Loucy (cell line): ENCODE measurements around the gene WNT2B.

ENCODE experiments used
- EZH2phosphoT487 ChIP-seq: fragments of 200-600 bp; IDR thresholded peaks from 2 replicates; pipeline ENCODE4 v1.6.1; 2018; ENCODE audit warnings: antibody characterized with exemption, mild to moderate bottlenecking, moderate library complexity, borderline replicate concordance
- TF ChIP-seq, protein P1 (sequence below): fragments of 200-600 bp; sonication (generic); conservative IDR thresholded peaks from 2 replicates; pipeline ENCODE4 v1.5.1; 2014; ENCODE audit warnings: mild to moderate bottlenecking, antibody characterized with exemption, low read length

DNA sequence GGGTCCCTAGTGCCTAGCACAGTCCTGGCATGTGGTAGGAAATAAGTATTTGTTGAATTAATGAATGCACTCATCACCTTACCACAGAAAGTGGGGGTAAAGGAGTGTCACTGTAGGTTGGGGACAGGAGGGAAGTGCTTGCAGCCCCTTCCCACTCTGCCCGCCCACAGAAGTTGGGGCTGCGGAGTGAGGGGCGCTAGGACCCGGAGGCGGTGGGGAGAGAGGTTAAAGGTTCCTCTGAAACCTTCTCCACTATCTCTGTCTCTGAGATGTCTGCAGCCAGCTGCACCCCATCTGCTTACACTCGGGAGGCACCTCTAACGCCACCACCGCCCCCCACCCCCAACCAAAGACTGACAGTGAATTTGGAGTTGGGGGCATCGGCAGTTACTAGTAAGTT, 1.4 kb upstream of the WNT2B start:
- no peak for TF ChIP-seq EZH2phosphoT487
- TF ChIP-seq, protein P1, sequence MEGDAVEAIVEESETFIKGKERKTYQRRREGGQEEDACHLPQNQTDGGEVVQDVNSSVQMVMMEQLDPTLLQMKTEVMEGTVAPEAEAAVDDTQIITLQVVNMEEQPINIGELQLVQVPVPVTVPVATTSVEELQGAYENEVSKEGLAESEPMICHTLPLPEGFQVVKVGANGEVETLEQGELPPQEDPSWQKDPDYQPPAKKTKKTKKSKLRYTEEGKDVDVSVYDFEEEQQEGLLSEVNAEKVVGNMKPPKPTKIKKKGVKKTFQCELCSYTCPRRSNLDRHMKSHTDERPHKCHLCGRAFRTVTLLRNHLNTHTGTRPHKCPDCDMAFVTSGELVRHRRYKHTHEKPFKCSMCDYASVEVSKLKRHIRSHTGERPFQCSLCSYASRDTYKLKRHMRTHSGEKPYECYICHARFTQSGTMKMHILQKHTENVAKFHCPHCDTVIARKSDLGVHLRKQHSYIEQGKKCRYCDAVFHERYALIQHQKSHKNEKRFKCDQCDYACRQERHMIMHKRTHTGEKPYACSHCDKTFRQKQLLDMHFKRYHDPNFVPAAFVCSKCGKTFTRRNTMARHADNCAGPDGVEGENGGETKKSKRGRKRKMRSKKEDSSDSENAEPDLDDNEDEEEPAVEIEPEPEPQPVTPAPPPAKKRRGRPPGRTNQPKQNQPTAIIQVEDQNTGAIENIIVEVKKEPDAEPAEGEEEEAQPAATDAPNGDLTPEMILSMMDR, result no peak
